ELF-1 (cell line): Measurements from ENCODE around the gene MEN1.

Experiments
- DNase-seq: peaks from one replicate; pipeline ENCODE4 v3.0.0-alpha.2; 2016; ENCODE audit warnings: low read depth, low spot score

Gene MEN1

DNA sequence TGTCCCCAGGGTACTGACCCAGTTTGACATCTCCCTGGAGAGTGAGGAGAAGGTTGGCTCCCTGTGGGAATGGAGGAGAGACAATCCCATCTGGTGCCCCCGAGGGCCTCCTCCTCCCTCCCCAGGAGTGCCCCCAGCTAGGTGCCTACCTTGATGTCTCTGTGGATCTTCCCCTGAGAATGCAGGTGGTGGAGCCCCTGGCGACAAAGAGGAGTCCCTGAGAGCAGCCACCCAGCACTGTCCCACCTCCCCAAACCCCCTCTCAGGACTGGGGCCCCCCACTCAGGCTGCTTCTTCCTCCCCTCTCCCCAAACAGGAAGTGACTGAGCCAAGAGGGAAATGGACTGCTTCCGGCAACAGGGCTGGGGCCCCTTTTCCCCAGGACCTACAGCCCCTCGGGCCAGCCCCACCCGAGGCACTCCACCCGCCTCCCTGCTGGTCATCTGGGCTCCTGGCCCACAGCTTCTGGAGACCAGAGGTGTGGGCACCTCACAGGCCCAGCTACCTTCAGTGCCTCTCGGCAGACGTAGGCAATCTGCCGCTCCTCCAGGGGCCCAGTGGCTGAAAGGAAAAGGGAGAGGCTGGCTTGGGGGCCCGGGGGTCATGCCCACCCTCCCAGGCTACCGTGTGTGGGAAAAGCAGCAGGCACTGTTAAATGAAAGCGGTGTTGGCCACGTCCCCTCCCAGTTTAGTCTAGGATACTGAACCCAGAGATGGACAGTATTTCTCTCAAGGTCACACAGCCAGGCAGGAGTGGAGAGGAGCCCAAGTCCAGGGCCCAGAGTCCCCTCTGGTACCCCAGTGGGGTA lies 8.6 kb downstream of the MEN1 start:
- no peak for DNase-seq

DNA sequence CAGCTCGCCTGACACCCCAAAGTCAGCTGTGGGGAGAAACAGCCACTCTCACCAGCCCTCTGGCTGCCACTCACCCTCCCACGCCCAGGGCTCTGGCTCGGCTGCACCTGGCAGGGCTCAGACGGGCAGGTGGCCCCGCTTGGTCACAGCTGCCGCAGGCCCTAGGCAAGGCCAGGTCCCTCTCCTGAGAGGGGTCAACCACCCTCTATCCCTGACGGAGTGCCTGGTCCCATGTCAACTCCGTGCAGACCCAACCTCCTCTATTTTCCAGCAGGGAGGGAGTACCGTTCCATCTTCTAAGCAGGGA lies 9.2 kb downstream of the MEN1 start:
- no peak for DNase-seq

DNA sequence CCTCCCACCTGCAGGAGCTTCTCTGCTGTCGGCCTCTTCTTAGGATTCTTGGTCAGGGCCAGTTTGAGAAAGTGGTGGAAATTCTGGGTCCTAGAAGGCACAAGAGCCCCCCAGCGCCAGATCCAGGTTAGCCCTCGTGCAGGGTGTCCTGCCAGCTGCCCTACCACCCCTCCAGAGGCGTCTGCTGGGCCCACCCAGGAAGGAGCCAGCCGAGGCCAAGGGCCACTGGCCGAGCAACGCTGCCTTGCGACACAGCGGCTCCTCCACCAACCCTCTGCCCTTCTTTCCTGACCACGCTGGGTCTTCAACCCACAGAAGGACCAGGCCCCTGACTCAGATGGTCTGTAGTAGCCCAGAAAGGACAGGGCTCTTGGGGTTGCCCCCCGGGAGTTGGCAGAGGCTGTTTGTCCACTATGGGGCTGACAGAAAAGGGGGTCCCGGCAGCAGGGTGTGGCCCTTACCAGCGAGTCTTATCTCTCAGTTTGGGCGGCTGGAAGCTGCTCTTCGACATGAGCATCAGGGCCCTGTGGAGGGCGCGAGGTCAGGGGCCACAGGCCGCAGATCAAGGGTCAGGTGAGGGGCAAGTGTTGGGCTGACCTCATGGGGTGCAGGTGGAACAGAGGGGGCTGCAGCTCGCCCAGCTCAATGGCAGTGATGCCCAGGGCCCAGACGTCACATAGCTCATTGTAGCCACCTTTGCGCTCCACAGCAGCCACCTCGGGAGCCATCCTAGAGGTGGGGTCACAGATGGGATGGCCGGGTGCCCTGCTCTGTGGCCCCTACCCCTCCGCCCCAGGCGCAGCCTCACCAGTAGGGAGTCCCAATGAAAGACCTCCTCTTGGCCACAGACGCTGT lies 9.8 kb downstream of the MEN1 start:
- no peak for DNase-seq

DNA sequence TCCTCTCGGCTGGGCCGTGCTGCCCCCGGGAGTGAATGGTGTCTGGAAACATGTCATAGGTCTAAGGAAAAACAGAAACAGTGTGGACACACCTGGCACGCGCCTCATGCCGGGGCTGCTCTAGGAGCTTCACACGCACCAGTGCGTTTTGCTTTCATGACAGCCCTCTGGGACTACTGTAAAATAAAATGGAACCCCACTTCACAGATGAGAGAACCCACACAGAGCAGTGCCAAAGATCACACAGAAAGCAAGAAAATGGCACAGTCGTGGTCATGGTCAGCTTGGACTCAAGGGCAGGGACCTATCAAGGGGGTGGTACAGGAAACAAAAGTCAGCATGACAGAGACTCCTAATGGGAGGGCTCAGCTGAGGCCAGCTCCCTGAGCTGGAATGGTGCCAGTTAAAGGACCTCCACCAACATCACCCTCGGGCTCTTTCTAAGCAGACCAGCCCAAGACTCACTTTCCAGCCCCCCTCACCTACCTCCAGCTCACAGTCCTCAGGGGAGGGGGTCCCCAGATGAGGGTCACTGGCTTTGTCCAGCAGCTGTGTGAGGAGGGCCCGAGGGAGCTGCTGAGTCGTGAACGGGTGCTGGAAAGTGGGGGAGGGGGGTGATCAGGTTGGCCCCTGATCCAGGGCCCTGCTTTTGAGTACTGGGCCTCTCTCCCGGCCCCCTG lies 10.6 kb downstream of the MEN1 start:
- DNase-seq: no peak

DNA sequence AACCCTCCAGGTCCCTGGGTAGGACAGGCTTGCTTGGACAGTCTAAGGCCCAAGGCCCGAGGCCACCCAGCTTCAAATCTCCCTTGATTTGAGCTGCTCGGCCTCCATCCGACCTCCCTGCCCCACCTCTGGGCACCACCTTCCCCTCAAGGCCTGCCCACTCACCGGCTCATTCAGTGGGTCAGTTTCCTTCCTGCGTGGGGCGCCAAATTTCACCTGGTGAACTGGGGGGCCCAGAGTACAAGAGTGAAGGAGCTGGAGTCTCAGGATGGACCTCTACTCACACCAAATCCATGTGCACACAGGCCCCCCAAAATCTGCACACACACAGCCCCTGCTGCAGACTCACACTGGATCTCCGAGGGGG lies 11.1 kb downstream of the MEN1 start:
- DNase-seq: no peak

DNA sequence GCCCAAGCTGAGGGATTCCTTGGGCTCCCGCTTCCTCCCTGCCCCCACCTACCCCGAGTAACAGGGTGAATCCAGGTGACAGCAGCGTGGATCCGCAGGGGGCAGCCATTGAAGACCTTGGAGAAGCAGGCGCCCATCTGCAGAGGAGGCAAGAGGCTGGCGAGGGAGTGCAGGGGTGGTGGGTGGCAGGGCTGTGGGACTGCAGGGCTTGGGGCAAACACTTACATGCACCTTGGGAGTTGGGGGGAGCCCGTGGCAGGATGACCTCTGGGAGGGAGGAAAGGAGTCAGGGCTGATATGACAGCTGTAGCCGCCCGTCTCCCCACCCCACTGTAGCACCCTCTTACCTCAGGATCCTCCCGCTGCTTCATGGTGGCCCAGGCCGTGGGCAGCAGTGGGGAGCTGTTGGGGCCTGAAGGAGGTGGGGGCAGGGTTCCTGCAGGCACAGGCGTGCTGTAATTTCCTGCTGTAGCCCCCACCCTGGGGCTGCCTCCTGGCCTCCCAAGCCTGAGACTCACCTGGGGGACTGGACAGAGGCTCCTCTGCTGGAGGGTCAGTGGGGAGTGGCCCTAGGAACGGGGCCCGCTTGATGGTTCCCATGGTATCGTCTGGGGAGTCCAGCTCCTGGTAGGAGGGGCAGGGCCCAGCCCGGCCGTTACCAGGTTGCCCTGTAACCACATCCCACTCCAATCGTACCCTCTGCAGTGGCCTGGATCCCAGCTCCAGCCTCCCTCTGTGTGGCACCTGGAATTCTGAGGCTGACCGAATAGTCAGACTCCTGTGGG lies 13.4 kb downstream of the MEN1 start:
- DNase-seq: no peak

DNA sequence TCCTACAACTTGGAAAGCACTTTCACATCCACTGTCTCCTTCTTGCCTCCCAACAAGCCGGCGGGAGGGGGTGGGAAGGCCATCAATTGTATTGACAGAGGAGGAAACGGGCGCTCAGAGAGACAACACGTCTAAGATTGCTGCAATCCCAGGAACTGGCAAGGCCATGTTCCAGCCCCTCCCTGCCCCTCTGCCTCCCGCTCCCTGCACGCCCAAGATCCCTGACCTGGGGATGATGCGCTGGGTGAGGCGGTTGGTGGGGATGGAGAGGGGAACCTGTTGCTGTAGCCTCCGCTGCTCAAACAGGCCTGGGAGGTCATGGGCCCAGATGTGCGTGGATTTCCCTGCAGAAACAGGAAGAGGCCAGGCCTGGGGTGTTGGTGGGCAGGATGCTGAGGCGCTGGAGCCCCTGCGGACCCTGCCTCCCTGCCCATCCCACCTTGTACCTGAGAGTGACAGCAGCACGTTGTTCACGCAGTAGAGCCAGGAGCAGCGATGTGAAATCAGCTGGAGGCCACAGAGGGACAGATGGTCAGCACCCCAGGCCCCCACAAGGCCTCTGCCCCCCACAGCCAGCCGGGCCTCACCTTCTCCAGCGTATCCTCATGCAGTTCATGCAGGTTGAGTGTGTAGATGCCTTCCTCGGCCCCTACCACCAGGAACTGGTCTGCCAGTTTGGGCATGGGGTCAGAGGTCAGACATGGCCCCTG lies 14.1 kb downstream of the MEN1 start:
- no peak for DNase-seq

DNA sequence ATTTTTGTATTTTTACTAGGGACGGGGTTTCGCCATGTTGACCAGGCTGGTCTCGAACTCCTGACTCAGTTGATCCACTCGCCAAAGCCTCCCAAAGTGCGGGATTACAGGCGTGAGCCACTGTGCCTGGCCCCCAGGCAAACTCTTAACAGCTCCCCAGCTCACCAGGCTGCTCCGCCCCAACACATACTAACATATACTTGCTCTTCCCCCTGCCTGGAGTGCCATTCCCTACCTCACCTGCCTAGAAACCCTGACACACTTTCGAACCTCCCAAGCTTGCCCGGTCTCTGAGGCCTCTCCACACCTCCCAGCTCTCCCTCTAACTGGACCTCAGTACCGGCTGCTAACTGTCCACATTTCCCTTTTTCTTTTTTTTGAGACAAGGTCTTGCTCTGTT lies 15.8 kb downstream of the MEN1 start:
- no peak for DNase-seq

DNA sequence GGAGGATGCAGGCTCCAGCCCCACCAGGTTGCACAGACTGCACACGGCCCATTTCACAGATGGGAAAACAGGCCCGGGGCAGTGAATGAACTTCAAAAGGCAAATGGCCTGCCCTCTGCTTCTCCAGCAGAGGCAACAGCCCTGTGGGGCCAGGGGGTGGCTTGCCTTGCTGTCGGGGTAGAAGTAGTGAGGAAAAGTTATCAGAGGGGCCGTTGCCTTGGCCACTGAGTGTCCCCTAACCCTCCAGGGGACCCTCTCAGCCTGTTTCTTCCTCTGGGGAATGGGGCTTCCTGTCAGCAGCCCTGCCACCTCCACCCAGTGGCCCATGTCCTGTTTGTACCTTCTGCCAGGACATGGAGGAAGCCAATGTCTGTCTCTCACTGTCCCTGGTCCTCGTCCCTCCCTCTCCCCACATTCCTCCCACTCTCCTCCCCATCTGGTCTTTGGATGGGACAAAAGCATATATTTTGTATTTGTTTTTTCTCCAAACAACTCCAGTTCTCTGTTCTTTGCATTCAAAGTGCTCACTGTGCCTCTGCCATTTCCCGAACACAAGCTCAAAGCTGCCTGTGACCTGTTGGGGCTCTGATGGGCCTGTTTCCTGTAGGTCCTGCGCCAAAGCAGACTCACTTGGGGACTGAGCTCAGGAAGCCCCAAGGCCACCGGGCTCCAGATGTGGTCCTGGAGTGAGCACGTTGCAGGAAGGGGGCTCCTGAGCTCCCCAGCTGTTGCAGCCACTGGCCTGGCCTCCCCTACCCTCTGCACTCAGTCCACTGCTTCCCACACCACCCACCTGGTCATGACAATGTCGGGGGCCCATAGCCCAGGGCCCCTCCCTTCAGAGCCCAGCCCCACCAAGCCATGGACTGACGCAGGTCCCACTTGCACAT lies 16.8 kb downstream of the MEN1 start:
- DNase-seq: no peak

DNA sequence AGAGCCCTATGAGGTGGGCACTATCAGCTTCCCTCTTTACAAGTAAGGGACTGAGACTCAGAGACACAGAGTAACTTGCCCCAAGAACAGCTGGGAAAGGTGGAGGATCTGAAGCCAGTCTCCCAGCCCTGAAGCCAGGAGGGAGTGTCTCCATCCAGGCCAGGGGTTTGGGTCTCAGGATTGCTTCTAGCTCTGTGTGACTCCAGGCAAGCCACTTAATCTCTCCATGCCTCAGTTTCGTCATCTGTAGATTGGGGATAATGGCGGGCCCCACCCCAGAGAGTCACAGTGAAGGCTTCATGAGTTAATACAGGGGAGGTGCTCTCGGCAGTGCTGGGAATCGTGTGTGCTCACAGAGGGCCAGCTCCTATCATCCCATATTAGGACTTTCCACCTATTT lies 17.9 kb downstream of the MEN1 start:
- DNase-seq: no peak

DNA sequence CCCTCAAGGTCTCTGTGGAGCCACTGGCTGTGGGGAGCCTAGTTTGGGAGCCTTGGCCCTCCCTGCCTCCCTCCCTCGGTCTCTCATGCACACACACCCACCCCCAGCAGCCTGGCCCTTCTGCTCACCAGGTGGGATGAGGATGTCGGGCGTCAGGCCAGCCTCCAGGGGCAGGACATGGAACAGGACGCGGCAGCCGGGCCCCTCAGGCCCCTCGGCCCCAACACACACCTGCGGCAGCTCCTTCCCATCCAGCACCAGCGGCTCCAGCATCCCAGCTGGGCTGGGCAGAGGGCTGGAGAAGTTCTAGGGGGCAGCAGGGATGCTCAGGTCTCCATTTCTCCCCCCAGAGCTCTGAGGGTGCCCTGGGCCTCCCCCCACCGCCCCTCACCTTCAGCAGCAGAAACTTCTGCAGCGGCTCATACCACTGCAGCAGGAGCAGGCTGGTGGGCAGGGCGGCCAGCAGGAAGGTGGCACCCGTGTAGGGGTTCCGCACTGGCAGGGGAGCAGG lies 18.5 kb downstream of the MEN1 start:
- no peak for DNase-seq

DNA sequence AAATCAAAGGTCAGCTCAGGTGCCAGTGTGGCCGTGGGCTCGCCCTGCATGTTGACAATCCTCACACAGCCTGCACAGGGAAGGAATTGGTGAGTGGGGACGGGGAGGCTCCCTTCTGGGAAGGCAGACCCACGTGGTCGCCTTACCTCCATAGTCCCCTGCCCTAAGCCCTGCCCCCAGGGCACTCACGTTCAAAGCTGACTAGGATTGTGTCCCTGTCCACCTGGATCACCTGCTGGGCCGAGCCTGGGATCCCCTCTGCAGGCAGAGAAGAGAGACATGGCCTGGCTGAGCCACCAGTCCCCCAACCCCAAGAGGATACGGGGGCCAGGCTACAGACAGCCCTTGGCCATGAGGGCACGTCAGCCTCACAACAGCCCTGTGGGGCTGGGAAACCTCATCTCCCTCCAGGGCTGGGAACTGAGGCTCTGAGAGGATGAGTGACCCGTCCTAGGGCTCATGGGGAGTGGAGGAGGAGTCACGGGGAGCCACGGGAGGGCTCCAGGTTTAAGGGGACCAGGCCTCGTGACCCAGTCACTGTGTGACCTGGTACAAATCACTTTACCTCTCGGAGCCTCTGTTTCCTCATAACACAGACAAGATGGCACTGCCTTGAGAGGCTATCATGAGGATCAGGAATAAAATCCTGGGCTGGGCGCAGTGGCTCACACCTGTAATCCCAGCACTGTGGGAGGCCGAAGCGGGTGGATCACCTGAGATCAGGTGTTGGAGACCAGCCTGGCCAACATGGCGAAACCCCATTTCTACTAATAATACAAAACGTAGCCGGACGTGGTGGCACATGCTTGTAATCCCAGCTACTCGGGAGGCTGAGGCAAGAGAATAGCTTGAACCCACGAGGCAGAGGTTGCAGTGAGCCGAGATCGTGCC lies 19.9 kb downstream of the MEN1 start:
- no peak for DNase-seq

DNA sequence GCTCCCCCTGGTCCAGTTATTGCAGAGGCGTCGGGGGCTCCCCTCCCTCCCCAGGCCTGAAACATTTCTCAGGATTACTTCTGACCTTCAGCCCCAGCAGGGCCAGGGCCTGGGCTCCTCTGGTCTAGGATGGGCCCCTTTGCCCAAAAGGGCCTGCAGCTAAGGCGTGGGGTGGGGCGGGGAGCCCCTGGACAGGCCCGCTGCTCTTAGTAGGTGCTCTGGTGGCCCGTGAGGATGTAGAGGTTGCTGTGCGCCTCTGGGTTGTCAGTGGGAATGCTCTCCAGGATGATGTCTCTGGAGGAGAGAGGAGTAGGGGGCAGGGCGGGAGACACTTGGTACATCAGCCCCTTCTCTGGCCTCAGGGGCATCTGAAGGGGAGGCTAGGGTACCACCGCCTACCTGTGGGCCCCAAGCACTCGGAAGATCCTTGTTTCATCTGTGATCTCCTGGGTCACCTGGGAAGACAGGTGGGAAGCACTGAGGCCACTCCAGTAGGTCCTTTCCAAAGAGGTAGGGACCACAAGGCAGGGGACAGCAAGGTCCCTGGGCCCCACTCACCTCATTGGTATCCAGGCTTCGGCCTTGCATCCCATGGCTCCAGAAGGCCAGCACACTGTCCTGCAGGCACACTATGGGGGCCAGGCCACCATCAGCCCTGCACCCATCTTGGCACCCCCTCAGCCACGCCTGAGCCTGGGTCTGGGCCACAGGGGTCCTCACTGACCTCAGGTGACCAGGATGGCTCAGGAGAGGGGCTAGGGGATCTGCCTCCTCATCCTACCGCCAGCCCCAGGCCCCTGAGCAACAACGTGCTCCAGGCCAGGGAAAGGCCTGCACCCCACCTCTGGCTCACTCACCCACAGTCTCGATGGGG lies 20.8 kb downstream of the MEN1 start:
- no peak for DNase-seq

DNA sequence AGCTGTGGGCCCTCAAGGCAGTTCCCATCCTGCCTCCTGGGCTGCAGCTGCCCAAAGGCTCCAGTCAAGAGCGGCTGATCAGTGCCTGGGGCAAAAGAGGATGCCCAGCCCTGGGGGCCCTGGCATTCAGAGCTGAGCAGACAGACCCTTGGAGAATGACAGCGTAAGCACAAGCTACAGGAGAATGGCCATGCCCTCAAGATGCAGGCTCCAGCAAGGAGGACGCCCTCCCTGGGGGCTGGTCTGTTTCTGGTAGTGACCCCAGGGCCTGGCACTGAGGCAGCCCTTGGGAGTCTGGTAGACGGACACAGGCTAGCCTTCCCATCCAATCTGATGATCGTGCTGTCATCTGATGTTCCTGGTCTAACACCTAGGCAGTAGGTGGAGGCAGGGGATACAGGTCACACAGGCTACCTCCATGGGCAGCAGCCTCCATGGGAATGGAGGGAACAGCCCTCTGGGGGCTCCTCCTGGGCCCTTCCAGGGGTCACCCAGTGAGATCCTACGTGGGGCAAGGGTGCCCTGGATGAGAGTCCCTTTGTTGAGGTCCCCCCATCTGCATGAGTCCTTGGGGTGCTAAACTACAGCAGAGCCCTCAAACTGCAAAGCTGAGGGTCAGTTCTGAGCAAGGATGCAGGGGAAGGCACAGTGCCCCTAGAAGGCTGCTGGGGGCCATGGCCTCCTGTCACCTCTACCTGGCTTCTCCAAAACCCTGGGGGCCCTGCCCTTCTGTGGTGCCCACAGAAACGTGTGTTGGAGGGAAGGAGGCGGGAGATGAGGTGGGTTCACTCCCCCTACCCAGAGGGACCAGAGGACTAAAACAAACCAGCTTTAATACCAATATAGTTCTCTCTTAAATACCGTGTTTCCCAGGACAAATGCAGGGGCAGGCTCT lies 21.8 kb downstream of the MEN1 start:
- no peak for DNase-seq

DNA sequence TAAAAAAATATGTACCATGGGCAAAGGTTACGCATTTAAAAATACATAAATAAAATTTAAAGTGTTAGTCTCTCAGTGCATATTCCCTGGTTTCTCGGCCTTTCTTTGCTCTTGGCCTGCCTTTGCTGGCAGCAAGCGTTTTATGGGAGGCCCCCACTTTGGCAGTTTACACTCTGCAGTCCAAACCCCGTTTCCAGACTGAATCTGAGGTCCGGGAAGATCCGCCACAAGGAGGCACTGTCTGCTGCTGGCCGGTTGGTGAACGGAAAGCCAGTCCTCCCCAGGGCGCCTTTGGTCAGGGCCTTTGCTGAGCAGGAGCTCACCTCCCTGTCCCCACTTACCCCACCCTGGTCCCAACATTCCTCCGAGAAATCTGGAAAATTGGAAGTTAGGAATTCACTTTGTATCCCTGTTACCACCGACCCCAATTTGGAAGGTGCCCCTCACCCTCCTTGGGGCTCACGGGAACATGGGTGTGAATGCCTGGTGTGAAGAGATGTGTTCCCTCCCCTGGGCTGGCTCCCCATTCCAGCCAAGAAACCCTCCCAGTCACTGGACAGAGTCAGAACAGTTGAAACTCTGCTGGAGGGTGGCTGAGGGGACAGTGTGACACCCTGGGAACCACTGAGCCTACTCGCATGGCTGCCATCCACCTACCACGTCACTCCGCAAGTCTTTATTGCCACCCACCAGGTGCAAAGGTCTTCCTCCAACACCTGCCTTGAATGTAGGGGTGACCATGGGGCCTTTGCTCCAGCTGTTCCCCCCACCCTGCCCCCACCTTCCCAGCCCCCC lies 22.6 kb downstream of the MEN1 start:
- DNase-seq: peak; percentile 65

DNA sequence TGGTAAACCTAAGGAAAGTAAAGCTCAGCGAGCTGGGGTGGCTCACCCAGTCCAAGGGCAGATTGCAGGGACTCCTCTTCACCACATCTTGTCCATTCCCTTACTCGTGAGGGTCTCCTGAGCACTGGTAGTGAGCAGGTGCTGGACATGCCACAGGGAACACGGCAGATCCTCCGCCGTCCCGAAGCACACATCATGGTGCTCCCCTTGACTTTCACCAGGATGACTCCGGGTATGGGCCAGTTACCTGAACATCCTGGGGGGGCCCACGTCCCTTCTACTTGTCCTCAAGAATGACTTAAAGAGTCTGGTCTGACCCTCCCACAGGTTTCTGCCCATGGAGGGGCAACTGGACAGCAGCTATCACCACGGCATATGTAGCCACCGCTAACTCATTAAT lies 24.0 kb downstream of the MEN1 start:
- no peak for DNase-seq
